ENCODE results near the gene GIGYF2.
A peak's percentile ranks its signal among the peaks of the same experiment; 100 is the strongest.
"Not testable (repeated sequence)": the region's sequence is repeated elsewhere in the genome, so short reads cannot be mapped to it uniquely, and the experiment has no call there.

GIGYF2 gene

DNA sequence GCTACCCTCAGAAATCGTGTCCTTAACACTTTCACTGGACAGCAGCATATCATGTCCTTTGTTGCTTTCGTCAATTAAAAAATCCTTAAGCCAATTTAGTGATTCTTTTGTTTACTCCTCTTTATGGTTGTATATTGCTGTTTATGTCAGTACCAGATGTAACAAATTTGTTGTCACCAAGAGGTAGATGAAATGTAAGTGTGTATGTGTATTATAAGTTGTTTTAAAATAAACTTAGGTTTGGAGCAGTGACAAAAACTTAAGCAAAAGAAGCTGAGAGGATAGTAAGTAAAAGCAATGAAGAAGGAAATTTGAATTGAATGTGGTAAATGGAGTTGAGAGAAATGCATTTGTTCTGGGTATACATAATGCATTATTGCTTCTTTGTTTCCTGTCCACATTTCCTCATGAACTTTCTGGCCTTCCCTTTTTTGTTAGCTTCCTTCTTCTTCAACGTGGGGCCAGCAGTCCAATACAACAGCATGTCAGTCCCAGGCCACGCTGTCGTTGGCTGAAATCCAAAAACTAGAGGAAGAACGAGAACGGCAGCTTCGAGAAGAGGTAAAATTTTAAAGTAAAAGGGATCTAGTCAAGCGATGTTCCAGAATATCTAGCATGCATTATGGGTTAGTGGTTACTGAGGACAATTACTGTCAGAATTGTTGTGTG lies 142.4 kb downstream of the GIGYF2 start:
- Mint-ChIP-seq H3K27ac (peak overlapping the region; percentile 41), H3K9me3 (no peaks in the 10 kb centered on the region), H3K4me3 (no peak overlapping the region), H3K27me3 (no peaks in the 10 kb centered on the region), H3K4me1 (ENCODE audit: low read depth) (peaks cover 35% of the 10 kb centered on the region), H3K36me3 (ENCODE audit: low read depth) (peaks cover 63% of the 10 kb centered on the region)

DNA sequence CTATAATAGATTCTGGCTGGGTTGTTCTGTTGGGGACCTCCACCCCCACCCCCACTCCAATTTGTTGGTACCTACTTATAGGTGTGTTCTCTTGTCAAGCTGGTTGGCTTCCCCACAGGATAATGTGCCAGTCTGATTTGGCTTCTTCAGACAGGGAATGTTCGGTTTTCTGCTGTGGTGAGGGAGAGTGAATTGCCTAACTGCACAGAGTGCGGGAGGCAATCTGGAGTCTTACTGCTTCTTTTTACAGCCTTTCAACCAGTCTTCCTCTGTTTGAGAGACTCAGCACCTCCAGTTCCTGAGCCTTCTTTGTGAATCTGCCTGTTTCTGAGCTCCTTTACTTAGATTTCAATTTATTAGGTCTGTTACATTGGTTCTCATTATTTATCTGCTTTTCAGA lies 145.6 kb downstream of the GIGYF2 start:
- H3K36me3 Mint-ChIP-seq (ENCODE audit: low read depth), result peaks cover 65% of the 10 kb centered on the region
- H3K27me3 Mint-ChIP-seq, result no peaks in the 10 kb centered on the region
- H3K4me3 Mint-ChIP-seq, result no peak overlapping the region
- H3K9me3 Mint-ChIP-seq, result no peaks in the 10 kb centered on the region
- no peak overlapping the region for H3K27ac Mint-ChIP-seq
- H3K4me1 Mint-ChIP-seq (ENCODE audit: low read depth), result peaks cover 24% of the 10 kb centered on the region

DNA sequence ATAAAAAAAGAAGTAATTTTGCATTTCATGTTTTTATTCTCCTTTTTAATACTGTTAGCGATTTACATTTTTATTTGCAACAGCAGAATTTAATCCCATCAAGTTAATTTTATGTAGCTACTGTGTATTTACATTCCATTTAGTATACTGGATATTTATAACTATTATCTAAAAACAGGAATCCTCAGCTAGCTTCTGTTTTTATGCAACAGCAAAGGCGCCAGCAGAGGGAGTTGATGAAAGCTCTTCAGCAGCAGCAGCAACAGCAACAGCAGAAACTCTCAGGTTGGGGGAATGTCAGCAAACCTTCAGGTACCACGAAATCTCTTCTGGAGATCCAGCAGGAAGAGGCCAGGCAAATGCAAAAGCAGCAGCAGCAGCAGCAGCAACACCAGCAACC lies 146.7 kb downstream of the GIGYF2 start:
- Mint-ChIP-seq H3K36me3 (ENCODE audit: low read depth) (peaks cover 77% of the 10 kb centered on the region), H3K27ac (no peak overlapping the region), H3K4me3 (no peak overlapping the region), H3K27me3 (no peaks in the 10 kb centered on the region), H3K9me3 (no peaks in the 10 kb centered on the region), H3K4me1 (ENCODE audit: low read depth) (peaks cover 13% of the 10 kb centered on the region)

DNA sequence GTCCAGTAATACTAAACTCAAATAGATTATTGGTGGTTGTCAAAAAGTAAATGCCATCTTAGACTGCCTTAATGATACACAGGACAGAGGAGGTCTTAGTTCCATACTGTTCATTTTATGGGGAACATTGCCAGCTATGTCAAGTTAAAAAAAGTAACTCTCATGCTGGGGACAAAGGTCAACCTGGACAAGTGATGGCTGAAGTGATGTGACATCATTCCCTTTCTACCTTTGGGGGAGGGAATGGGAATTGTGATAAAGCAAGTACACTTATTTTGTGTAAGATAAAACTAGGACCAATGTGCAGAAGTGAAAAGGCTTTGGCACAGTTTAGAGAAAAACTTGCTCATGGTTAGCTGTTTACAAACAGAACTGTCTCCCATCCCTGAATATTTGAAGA lies 148.9 kb downstream of the GIGYF2 start:
- H3K27ac Mint-ChIP-seq, result no peak overlapping the region
- H3K36me3 Mint-ChIP-seq (ENCODE audit: low read depth), result peaks cover 79% of the 10 kb centered on the region
- no peaks in the 10 kb centered on the region for H3K27me3 Mint-ChIP-seq
- H3K4me1 Mint-ChIP-seq (ENCODE audit: low read depth), result no peaks in the 10 kb centered on the region
- no peak overlapping the region for H3K4me3 Mint-ChIP-seq
- no peaks in the 10 kb centered on the region for H3K9me3 Mint-ChIP-seq

DNA sequence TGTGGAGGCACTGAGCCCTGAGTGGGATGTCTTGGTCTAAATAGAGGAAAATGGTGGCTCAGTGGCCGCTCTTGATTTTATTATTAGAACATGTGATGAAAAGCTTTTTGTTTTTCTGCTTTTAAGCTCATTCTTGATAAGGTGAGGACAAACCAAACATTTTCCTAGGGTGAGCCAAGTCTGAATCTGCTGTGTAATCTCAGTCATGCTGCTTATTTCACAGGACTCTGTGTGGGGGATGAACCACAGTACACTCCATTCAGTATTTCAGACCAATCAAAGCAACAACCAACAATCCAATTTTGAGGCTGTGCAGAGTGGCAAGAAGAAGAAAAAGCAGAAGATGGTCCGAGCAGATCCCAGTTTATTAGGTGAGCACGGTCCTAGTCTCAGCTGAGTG lies 152.9 kb downstream of the GIGYF2 start:
- no peaks in the 10 kb centered on the region for H3K4me1 Mint-ChIP-seq (ENCODE audit: low read depth)
- H3K36me3 Mint-ChIP-seq (ENCODE audit: low read depth), result peaks cover 64% of the 10 kb centered on the region
- H3K27me3 Mint-ChIP-seq, result no peaks in the 10 kb centered on the region
- no peak overlapping the region for H3K27ac Mint-ChIP-seq
- H3K4me3 Mint-ChIP-seq, result no peak overlapping the region
- H3K9me3 Mint-ChIP-seq, result no peaks in the 10 kb centered on the region

DNA sequence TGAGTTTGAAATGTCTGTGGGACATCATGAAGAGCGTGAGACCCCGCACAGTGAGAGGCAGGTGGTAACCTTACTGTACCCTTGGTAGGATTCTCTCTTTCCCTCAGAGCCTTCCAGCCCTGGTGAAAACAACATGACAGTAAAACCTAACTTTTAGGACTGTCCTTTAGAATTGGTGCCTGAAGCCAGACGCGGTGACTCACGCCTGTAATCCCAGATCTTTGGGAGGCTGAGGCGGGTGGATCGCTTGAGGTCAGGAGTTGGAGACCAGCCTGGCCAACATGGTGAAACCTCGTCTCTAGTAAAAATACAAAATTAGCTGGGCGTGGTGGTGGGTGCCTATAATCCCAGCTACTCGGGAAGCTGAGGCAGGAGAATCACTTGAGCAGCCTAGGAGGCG lies 154.9 kb downstream of the GIGYF2 start:
- not testable (repeated sequence) for H3K4me3 Mint-ChIP-seq; H3K4me1 Mint-ChIP-seq (ENCODE audit: low read depth); H3K27ac Mint-ChIP-seq; H3K9me3 Mint-ChIP-seq; H3K27me3 Mint-ChIP-seq
- H3K36me3 Mint-ChIP-seq (ENCODE audit: low read depth), result peaks cover 60% of the 10 kb centered on the region

DNA sequence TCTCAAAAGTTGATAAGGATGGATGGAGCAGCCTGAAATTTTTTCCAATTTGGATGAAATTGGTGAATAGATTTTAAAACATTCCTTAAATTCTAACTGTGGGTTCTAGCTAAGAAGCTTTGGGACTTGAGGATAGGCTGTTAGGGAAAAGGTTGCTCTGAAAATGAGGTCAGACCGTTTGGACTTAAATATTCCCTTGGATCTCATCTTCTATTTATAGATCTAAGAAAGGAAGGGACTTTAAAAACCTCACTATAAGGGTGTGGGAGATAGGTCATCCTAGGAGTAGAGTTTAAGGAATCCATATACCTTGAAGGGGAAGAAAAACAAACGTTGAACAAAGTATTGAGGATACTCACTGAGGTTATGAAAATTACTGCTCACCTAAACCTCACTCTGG lies 155.5 kb downstream of the GIGYF2 start:
- H3K4me1 Mint-ChIP-seq (ENCODE audit: low read depth), result no peaks in the 10 kb centered on the region
- H3K36me3 Mint-ChIP-seq (ENCODE audit: low read depth), result peaks cover 60% of the 10 kb centered on the region
- no peak overlapping the region for H3K4me3 Mint-ChIP-seq
- H3K9me3 Mint-ChIP-seq, result no peaks in the 10 kb centered on the region
- peak overlapping the region; percentile 36 for H3K27ac Mint-ChIP-seq
- H3K27me3 Mint-ChIP-seq, result no peaks in the 10 kb centered on the region

DNA sequence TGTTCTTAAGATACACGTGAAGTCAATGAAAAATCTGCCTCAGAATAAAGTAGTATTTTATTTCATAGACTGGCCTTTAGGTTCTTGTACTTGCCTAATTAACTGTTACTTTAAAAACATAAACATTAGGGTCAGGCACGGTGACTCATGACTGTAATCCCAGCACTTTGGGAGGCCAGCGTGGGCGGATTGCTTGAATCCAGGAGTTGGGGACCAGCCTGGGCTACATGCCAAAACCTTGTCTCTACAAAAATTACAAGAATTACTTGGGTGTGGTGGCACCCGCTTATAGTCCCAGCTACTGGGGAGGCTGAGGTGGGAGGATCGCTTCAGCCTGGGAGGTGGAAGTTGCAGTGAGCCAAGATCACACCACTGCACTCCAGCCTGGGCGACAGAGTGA lies 157.0 kb downstream of the GIGYF2 start:
- Mint-ChIP-seq H3K27me3 (no peaks in the 10 kb centered on the region), H3K4me3 (no peak overlapping the region), H3K4me1 (ENCODE audit: low read depth) (no peaks in the 10 kb centered on the region), H3K36me3 (ENCODE audit: low read depth) (peaks cover 59% of the 10 kb centered on the region), H3K27ac (no peak overlapping the region), H3K9me3 (no peaks in the 10 kb centered on the region)

DNA sequence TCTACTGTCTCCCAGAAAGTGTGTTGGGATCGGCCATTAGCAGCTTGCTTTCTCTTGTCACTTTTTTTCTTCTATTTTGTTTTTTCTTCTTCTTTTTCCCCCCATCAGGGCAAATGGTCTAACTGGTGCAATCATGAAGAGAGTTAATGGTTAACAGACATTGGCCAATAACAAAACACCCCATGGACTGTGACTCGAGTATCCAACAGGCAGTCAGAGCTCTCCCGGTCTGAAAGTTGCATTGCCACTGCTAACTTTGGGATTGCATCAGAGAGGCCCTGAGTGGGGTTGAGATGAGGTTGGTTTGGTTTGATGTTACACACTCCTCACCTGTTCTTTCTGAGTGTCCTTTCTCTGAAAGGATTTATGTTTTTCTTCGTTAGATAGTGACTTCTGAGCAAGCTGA lies 160.0 kb downstream of the GIGYF2 start:
- H3K27ac Mint-ChIP-seq, result no peak overlapping the region
- no peaks in the 10 kb centered on the region for H3K9me3 Mint-ChIP-seq
- H3K4me1 Mint-ChIP-seq (ENCODE audit: low read depth), result no peaks in the 10 kb centered on the region
- no peak overlapping the region for H3K4me3 Mint-ChIP-seq
- H3K27me3 Mint-ChIP-seq, result no peaks in the 10 kb centered on the region
- H3K36me3 Mint-ChIP-seq (ENCODE audit: low read depth), result peaks cover 50% of the 10 kb centered on the region

DNA sequence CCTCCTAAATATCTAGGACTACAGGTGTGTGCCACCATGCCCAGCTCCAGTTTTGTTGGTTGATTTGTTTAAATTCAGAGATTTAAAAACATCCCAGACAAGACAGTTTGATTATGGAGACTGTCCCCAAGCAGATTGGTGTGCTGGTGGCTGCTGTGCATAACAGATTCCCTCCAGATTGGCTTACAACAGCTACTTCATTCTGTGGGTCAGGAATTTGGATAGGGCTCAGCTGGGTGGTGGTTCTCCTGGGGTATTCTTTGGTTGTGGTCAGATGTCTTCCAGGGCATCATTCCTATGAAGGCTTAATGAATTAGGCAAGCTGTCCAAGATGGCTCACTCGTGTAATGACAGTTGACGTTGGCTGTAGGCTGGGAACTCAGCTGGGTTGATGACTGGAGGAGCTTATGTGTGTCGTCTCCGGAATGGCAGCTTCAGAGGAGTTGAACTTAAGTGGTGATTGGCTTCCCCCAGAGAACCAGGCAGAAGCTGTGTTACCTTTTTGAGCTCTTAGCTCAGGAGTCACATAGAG lies 162.3 kb downstream of the GIGYF2 start:
- H3K36me3 Mint-ChIP-seq (ENCODE audit: low read depth), result peaks cover 45% of the 10 kb centered on the region
- H3K4me1 Mint-ChIP-seq (ENCODE audit: low read depth), result no peaks in the 10 kb centered on the region
- H3K27me3 Mint-ChIP-seq, result no peaks in the 10 kb centered on the region
- H3K27ac Mint-ChIP-seq, result no peak overlapping the region
- no peak overlapping the region for H3K4me3 Mint-ChIP-seq
- no peaks in the 10 kb centered on the region for H3K9me3 Mint-ChIP-seq

DNA sequence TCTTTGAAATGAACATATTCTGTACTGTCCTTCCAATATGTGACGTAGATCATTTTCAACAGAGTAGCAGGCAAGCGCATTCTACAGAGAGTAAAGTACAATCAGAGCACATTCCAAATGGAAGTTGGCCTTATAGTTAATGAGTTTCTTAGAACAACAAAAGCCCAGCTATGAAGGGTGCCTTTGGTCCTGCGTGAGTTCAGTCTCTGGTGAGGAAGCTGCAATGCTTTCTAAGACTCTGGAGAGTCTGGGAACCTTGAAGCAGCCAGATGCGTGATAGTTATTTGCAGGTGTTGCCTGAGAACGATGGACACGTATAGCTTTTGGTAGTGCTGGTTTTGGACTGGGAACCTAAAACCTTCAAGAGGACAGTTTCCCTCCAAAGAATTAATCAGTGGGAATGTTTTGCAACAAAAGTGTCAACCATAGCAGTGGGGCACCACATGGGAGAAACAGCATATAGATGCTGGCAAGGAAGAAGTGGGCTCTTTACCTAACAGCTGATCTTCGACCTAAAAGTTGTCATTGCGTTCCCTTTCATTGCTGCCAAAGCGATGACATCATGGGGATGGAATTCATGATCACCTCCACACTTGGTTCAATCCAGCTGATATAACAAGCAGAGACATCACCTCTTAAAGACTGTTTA lies 163.6 kb downstream of the GIGYF2 start:
- no peaks in the 10 kb centered on the region for H3K4me1 Mint-ChIP-seq (ENCODE audit: low read depth)

DNA sequence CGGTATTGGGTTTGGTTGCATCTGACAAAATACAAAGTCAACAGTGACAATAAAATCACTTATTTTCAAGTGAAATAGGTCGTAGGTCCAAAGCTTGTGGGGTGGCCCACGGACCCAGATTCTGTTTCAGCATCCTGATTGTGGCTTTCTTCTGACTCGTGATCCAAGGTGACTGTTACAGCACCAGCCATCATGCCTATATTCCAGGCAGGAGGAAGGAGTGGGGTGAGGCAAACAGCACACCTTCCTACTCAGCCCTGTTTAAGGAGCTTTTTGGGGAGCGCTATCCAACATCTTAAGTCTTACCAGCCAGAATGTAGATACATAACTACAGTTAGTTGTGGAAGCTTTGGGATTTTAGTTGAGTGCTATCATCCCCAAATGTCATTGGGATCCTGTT lies 164.2 kb downstream of the GIGYF2 start:
- peaks cover 41% of the 10 kb centered on the region for H3K36me3 Mint-ChIP-seq (ENCODE audit: low read depth)
- H3K4me1 Mint-ChIP-seq (ENCODE audit: low read depth), result no peaks in the 10 kb centered on the region
- no peaks in the 10 kb centered on the region for H3K27me3 Mint-ChIP-seq
- H3K9me3 Mint-ChIP-seq, result no peaks in the 10 kb centered on the region
- H3K27ac Mint-ChIP-seq, result no peak overlapping the region
- no peak overlapping the region for H3K4me3 Mint-ChIP-seq

More for the DNA sequence above, 163.6 kb downstream of the GIGYF2 start:
- Mint-ChIP-seq H3K27me3 (no peaks in the 10 kb centered on the region), H3K9me3 (no peaks in the 10 kb centered on the region), H3K4me3 (no peak overlapping the region), H3K27ac (no peak overlapping the region), H3K36me3 (ENCODE audit: low read depth) (peaks cover 45% of the 10 kb centered on the region)

DNA sequence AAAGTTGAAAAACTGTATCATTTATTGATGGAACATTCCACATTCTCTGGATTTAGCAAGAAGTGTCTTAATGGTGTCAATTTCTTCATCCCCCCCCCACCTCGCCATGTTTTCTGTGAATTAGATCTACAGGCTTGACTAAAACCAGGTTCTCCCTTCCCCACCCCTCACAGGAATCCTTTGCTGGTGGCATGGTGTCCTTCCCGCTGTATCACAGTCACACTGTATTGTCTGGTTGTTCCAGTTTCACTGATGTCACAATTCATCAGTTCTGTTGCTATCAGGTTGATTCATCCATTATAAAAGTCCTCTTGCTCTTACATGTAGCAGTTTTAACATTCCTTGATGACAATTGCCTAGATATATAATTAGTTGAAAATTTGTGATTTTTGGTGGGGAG lies 166.9 kb downstream of the GIGYF2 start:
- Mint-ChIP-seq H3K9me3 (no peaks in the 10 kb centered on the region), H3K4me1 (ENCODE audit: low read depth) (no peaks in the 10 kb centered on the region), H3K27me3 (no peaks in the 10 kb centered on the region), H3K36me3 (ENCODE audit: low read depth) (peaks cover 16% of the 10 kb centered on the region), H3K4me3 (no peak overlapping the region), H3K27ac (no peak overlapping the region)

DNA sequence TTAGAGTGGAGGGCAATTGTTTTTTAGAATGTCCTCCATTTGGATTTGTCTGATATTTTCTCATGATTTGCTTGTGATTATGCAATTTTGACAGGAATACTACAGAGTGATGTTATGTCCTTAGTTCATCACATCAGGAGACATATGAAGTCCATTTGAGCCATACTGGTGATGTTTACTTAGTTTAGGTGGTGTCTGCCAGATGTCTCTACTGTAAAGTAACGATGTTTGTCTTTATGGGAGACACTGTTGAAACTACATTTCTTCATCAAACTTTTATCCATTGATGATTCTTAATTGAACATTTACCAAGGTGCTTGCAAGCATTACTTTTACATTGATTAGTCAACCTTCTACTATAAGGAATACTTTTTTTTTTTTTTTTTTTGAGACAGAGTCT lies 168.0 kb downstream of the GIGYF2 start:
- H3K4me1 Mint-ChIP-seq (ENCODE audit: low read depth), result no peaks in the 10 kb centered on the region

DNA sequence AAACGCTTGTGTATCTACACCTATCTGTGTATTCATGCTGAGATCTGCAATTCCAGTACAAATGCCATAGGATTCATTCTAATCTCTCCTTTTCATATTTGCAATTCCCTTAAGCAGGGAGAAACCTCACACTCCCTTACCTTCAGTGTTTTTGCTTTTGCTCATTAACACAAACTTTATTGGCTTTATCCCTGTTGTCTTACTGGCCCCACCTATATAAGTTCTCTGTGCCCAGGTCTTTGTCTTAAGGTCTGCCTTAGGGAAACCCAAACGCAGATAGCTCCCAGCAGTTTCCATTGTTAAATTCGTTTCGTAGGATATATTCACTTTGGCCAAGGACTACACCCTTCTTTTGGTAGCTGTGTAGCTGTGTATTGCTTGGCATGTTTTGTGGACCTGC lies 169.0 kb downstream of the GIGYF2 start:
- H3K9me3 Mint-ChIP-seq, result no peaks in the 10 kb centered on the region
- H3K27ac Mint-ChIP-seq, result no peak overlapping the region
- no peak overlapping the region for H3K4me3 Mint-ChIP-seq
- no peaks in the 10 kb centered on the region for H3K4me1 Mint-ChIP-seq (ENCODE audit: low read depth)
- H3K27me3 Mint-ChIP-seq, result no peaks in the 10 kb centered on the region
- H3K36me3 Mint-ChIP-seq (ENCODE audit: low read depth), result peaks cover under 1% of the 10 kb centered on the region

More for the DNA sequence above, 168.0 kb downstream of the GIGYF2 start:
- Mint-ChIP-seq H3K36me3 (ENCODE audit: low read depth) (peaks cover 9% of the 10 kb centered on the region), H3K4me3 (no peak overlapping the region), H3K27me3 (no peaks in the 10 kb centered on the region), H3K27ac (no peak overlapping the region), H3K9me3 (no peaks in the 10 kb centered on the region)

Data from stimulated activated naive CD8-positive, alpha-beta T cell treated with anti-CD3 and anti-CD28 coated beads, Interleukin-15, Interleukin-2, amounts not matched to agents 100 ng/mL and 50 ng/mL, for 24 hours (primary cell).